CD4-positive, alpha-beta memory T cell (primary cell): ENCODE results near the gene SDHAF2. TPM values are rescaled to one million over a fixed set of nuclear protein-coding genes. Genes with fewer than 3 reads are reported as not detected.
"Not testable (repeated sequence)": the region's sequence is repeated elsewhere in the genome, so short reads cannot be mapped to it uniquely, and the experiment has no call there.

Source experiments
- CTCF ChIA-PET: fragments of 350-600 bp; sonication (Branson Sonifier 250); formaldehyde crosslinking; loops from one replicate; lab custom pipeline; 2021; ENCODE audit warnings: inconsistent platforms; ENCODE audit not compliant: partially characterized antibody; lab: Charles Lee
- POLR2A ChIA-PET: fragments of 350-600 bp; sonication (Branson Sonifier 250); formaldehyde crosslinking; loops from one replicate; lab custom pipeline; 2021; ENCODE audit not compliant: partially characterized antibody; lab: Charles Lee
- DNase-seq, 5 donors: peaks; one replicate each; pipeline versions ENCODE4 v3.0.0 to v3.0.0-alpha.2; 2020 to 2022; ENCODE audit warnings: mixed read lengths in 1 of 5
- H3K27ac ChIP-seq: one replicate; pipeline ENCODE4 v1.7.0; 2013; ENCODE audit warnings: low read depth, low read length
- H3K27me3 ChIP-seq: 2 replicates; pipeline ENCODE4 v1.7.0; 2013; ENCODE audit warnings: mild to moderate bottlenecking, low read length, moderate library complexity; ENCODE audit not compliant: insufficient read depth
- H3K36me3 ChIP-seq: 2 replicates; pipeline ENCODE4 v1.7.0; 2013; ENCODE audit warnings: mild to moderate bottlenecking, low read length, moderate library complexity; ENCODE audit not compliant: insufficient read depth
- H3K4me1 ChIP-seq: 2 replicates; pipeline ENCODE4 v1.7.0; 2013; ENCODE audit warnings: mild to moderate bottlenecking, low read length, moderate library complexity; ENCODE audit not compliant: insufficient read depth
- H3K4me3 ChIP-seq, 2 donors: one replicate each; pipeline ENCODE4 v1.7.0; 2013; ENCODE audit warnings: low read length in 2 of 2, mild to moderate bottlenecking in 1 of 2
- H3K9me3 ChIP-seq, 2 donors: one replicate each; pipeline ENCODE4 v1.7.0; 2013; ENCODE audit warnings: low read length in 2 of 2, control low read depth in 1 of 2; ENCODE audit not compliant: control insufficient read depth in 1 of 2
- H3K27ac Mint-ChIP-seq, 7 donors: one replicate each; pipeline ENCODE4 v1.8.0; 2020 to 2021; ENCODE audit warnings: mixed read lengths in 7 of 7, mild to moderate bottlenecking in 6 of 7, inconsistent platforms in 3 of 7, moderate library complexity in 3 of 7
- H3K27me3 Mint-ChIP-seq, 2 donors: one replicate each; pipeline ENCODE4 v1.8.0; 2020 to 2021; ENCODE audit warnings: mixed read lengths in 2 of 2
- H3K36me3 Mint-ChIP-seq, 2 donors: one replicate each; pipeline ENCODE4 v1.8.0; 2020 to 2021; ENCODE audit warnings: mixed read lengths in 2 of 2, inconsistent platforms in 1 of 2, mild to moderate bottlenecking in 1 of 2
- H3K4me1 Mint-ChIP-seq, 4 donors: one replicate each; pipeline ENCODE4 v1.8.0; 2020 to 2021; ENCODE audit warnings: mixed read lengths in 4 of 4, mild to moderate bottlenecking in 1 of 4
- H3K4me3 Mint-ChIP-seq, 8 donors: one replicate each; pipeline ENCODE4 v1.8.0; 2020 to 2021; ENCODE audit warnings: mixed read lengths in 8 of 8, mild to moderate bottlenecking in 7 of 8, moderate library complexity in 6 of 8, inconsistent platforms in 3 of 8
- H3K9me3 Mint-ChIP-seq, 8 donors: one replicate each; pipeline ENCODE4 v1.8.0; 2020 to 2021; ENCODE audit warnings: mixed read lengths in 8 of 8, mild to moderate bottlenecking in 5 of 8, inconsistent platforms in 3 of 8, moderate library complexity in 1 of 8
- intact Hi-C: fragments of 100-400 bp; cut with micrococcal nuclease; formaldehyde crosslinking; loops from one replicate; pipeline ENCODE4 v1.15.1; 2023
- polyA plus RNA-seq, 2 donors: library from polyadenylated mRNA; unstranded; fragments of 300-500 nt; fragmentation: Illumina TruSeq; gene quantifications; one replicate each; pipeline ENCODE4 v1.2.3, GENCODE V29; 2021
- total RNA-seq, 2 experiments: library from RNA; stranded (reverse); gene quantifications; one replicate each; pipeline ENCODE4 v1.2.3, GENCODE V29; 2021

SDHAF2 gene
- total and polyA plus RNA-seq, 4 experiments from 2014 or later = 54.7 to 106 (median 80.2) TPM

DNA sequence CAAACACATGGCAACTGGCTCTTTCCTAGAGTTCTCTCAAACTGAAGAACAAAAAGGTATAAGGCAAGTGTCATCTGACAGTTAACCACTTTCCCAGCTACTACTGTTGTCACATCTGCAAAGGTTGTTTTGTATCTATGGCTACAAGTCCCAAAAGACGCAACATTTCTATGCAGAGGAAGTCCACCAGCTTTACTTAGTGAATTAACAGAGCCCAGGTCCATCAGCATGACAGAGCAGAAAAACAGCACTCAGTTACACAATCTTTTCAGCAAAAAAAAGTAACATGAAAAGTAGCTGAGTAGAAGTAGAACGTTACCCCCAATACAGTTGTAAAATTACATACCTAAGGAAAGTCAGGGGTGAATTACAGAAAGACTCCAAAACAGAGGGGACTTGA is 12.3 kb upstream of the SDHAF2 start:
- Mint-ChIP-seq H3K4me3 (no peak overlapping the region), H3K9me3 (no peaks in the 10 kb centered on the region), H3K36me3 (peaks cover 58 to 92% of the 10 kb centered on the region in 2 donors), H3K27ac (peak overlapping the region in 6 of 7 donors; percentile 15 to 88 (median 44)), H3K4me1 (peaks cover 16 to 48% (median 24%) of the 10 kb centered on the region in 4 donors), H3K27me3 (no peaks in the 10 kb centered on the region)
- intact Hi-C loops = no loop called here
- no peaks in the 10 kb centered on the region for H3K9me3 ChIP-seq
- POLR2A ChIA-PET = interaction anchor here (0.9 kb wide), 1 partner anchor 11 kb away, joined by 3 read pairs; no protein-coding TSS in a partner anchor
- H3K27me3 ChIP-seq = no peaks in the 10 kb centered on the region
- no peak for DNase-seq
- peaks cover 80% of the 10 kb centered on the region for H3K36me3 ChIP-seq
- H3K27ac ChIP-seq = no peak overlapping the region
- CTCF ChIA-PET = interaction anchor here (0.9 kb wide), 1 partner anchor 81 kb away, joined by 3 read pairs; no protein-coding TSS in a partner anchor
- H3K4me1 ChIP-seq = peaks cover 11% of the 10 kb centered on the region
- no peak overlapping the region for H3K4me3 ChIP-seq

DNA sequence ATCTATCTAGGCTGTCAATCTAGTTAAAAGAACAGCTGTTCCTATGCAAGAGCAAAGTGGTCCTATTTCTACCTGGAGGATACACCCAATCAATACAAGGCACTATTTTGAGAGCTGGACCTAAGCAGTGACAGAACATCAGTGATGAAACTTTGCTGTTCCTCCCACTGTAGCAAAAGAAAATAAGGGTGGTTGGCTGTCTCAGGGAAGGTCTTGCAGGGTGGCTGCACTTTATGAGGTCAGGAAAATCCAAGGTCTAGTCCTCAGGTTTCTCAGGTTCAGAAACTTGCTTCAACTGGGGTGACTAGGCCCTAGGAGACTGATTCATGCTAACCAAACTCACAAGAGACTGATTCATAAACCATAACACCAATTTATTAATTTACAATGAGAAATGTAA is 11.8 kb upstream of the SDHAF2 start:
- Histone ChIP-seq H3K4me1 (peaks cover 11% of the 10 kb centered on the region), H3K36me3 (peaks cover 75% of the 10 kb centered on the region), H3K4me3 (no peak overlapping the region), H3K27me3 (no peaks in the 10 kb centered on the region), H3K9me3 (no peaks in the 10 kb centered on the region), H3K27ac (no peak overlapping the region)
- Mint-ChIP-seq H3K36me3 (peaks cover 58 to 89% of the 10 kb centered on the region in 2 donors), H3K4me3 (no peak overlapping the region), H3K4me1 (peaks cover 16 to 50% (median 26%) of the 10 kb centered on the region in 4 donors), H3K27ac (peak overlapping the region in 1 of 7 donors; percentile 47), H3K9me3 (no peaks in the 10 kb centered on the region), H3K27me3 (no peaks in the 10 kb centered on the region)
- CTCF ChIA-PET = interaction anchor here (0.9 kb wide), 1 partner anchor 82 kb away, joined by 3 read pairs; no protein-coding TSS in a partner anchor
- POLR2A ChIA-PET = interaction anchor here (1.3 kb wide), 1 partner anchor 11 kb away, joined by 6 read pairs; the partner anchor contains the start of genes CPSF7 and SDHAF2
- DNase-seq = no peak
- intact Hi-C loops = no loop called here

DNA sequence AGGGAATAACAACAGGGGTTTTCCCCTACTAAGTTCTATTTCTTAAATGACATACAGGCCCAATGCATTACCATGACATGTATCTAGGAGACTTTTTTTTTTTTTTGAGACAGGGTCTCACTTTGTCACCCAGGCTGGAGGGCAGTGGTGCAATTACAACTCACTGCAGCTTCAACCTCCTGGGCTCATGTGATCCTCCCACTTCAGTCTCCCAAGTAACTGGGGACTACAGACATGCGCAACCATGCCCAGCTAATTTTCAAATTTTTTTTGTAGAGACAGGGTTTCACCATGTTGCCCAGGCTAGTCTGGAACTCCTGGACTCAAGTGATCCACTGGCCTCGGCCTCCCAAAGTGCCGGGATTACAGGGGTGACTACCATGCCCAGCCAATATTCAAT is 7.7 kb upstream of the SDHAF2 start:
- Histone ChIP-seq H3K4me1 (peaks cover 50% of the 10 kb centered on the region), H3K4me3 (no peak overlapping the region), H3K27me3 (no peaks in the 10 kb centered on the region), H3K36me3 (peaks cover 76% of the 10 kb centered on the region), H3K27ac (no peak overlapping the region), H3K9me3 (no peaks in the 10 kb centered on the region)
- Mint-ChIP-seq H3K4me1 (peaks cover 27 to 68% (median 41%) of the 10 kb centered on the region in 4 donors), H3K36me3 (peaks cover 51 to 87% of the 10 kb centered on the region in 2 donors), H3K9me3 (no peaks in the 10 kb centered on the region), H3K27ac (peak overlapping the region in 3 of 7 donors; percentile 8 to 72 (median 72)), H3K27me3 (no peaks in the 10 kb centered on the region), H3K4me3 (no peak overlapping the region)
- intact Hi-C loops = no loop called here
- ChIA-PET POLR2A (interaction anchor here (0.7 kb wide), 1 partner anchor 300 kb away, joined by 7 read pairs; no protein-coding TSS in a partner anchor), CTCF (interaction anchor here (1.4 to 2.4 kb wide), 3 partner anchors 14 to 86 kb away, joined by 3 to 7 read pairs (median 3); no protein-coding TSS in a partner anchor)
- DNase-seq = no peak

DNA sequence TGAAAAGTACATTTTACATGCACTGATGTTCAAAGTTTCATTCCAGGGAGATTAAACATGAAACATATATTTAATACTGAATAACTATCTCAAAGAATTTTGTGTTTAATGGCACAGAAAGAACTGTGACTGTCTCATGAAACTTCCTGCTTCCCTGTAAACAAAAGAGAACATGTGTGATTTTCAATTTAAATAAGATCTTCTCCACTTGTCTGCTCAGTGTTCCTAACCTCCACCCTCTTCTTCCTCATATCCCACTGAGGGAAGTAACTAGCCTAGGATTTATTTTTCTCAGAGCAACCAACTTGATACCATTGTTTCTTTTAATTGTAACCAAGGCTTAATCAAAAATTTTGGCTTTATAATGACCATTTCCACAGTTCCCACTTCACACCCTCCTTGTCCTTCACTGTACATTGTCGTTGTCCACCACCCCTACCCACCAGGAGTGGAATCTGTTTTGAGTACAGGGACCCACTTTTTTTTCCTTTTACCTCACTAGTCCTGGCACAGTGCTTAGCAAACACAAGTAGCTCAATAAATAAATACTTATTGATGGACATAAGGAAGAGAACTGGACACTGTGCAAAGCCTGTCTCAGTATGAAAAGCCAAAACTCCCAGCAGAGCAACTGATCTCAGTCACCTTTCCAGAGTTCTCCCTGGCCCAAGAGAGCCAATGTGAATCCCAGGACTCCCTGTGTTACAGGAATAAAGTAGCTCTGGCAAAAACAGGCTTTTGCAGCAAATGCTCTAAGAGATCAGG is 4.4 kb upstream of the SDHAF2 start:
- Mint-ChIP-seq H3K27me3 (no peaks in the 10 kb centered on the region), H3K27ac (peak overlapping the region; percentile 45 to 93 (median 61)), H3K9me3 (no peaks in the 10 kb centered on the region), H3K36me3 (peaks cover 44 to 78% of the 10 kb centered on the region in 2 donors), H3K4me1 (peaks cover 29 to 70% (median 54%) of the 10 kb centered on the region in 4 donors), H3K4me3 (peak overlapping the region in 2 of 8 donors; percentile 24 to 25)
- Histone ChIP-seq H3K27ac (no peak overlapping the region), H3K4me1 (peaks cover 69% of the 10 kb centered on the region), H3K9me3 (no peaks in the 10 kb centered on the region), H3K4me3 (no peak overlapping the region), H3K27me3 (no peaks in the 10 kb centered on the region), H3K36me3 (peaks cover 65% of the 10 kb centered on the region)
- DNase-seq = no peak
- ChIA-PET CTCF (interaction anchor here (1.3 to 2.4 kb wide), 5 partner anchors 10 to 89 kb away, joined by 3 to 14 read pairs (median 3); no protein-coding TSS in a partner anchor), POLR2A (interaction anchor here (1.0 to 1.1 kb wide), 2 partner anchors 33 to 63 kb away, joined by 4 read pairs; partner anchors contain the start of genes CYB561A3, TMEM138 and TMEM216)
- intact Hi-C loops = no loop called here

DNA sequence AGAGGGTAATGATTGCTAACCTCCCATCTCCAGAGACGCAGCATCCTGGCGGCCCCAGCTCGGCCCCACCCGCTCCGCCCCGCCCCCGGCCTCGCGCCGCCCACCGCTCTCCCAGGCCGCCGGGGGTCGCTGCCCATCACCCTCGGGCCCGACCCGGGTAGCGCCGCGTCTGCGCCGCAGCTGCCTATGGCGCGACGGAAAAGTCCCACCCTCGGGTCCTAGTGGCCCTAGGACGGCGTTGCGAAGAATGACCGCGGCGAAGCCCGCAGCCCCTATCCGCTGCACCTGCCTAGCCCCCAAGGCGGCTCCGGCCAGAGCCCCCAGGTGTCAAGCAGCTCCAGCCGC is 606 bp upstream of the SDHAF2 start:
- no peaks in the 10 kb centered on the region for H3K9me3 Mint-ChIP-seq
- peaks cover 25 to 57% of the 10 kb centered on the region in 2 donors for H3K36me3 Mint-ChIP-seq
- intact Hi-C loops = loop anchor here (2.0 kb wide), 1 partner anchor 37 kb away; the partner anchor contains the start of gene TMEM216
- peaks cover 81% of the 10 kb centered on the region for H3K4me1 ChIP-seq
- peaks cover 28 to 83% (median 63%) of the 10 kb centered on the region in 4 donors for H3K4me1 Mint-ChIP-seq
- H3K36me3 ChIP-seq = peaks cover 42% of the 10 kb centered on the region
- POLR2A ChIA-PET = interaction anchor here (0.6 to 3.5 kb wide), 21 partner anchors 10 to 516 kb away, joined by 3 to 42 read pairs (median 4); partner anchors contain the start of genes CYB561A3, DDB1, TKFC and TMEM109
- H3K27me3 Mint-ChIP-seq = no peaks in the 10 kb centered on the region
- peak overlapping the region; percentile 94 to 99 (median 98) for H3K4me3 Mint-ChIP-seq
- DNase-seq = peak in 2 of 5 donors; percentile 73 to 74
- CTCF ChIA-PET = interaction anchor here (1.5 to 2.5 kb wide), 6 partner anchors 10 to 93 kb away, joined by 3 to 14 read pairs (median 8); no protein-coding TSS in a partner anchor
- H3K4me3 ChIP-seq = peak overlapping the region; percentile 84 to 89
- no peaks in the 10 kb centered on the region for H3K9me3 ChIP-seq
- no peaks in the 10 kb centered on the region for H3K27me3 ChIP-seq
- peak overlapping the region; percentile 99 for H3K27ac ChIP-seq
- peak overlapping the region; percentile 99 to 100 (median 100) for H3K27ac Mint-ChIP-seq

DNA sequence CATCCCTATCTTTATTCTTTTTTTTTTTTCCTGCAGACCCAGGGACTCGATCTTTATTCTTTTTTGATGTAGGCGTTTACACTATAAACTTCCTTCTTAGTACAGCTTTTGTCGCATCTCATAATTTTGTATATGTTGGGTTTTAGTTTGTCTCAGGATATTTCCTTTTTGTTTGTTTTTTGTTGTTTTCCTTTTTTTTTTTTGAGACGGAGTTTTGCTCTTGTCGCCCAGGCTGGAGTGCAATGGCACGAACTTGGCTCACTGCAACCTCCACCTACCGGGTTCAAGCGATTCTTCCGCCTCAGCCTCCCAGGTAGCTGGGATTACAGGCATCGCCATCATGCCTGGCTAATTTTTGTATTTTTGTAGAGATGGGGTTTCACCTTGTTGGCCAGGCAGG is 915 bp downstream of the SDHAF2 start:
- H3K9me3 Mint-ChIP-seq, H3K9me3 ChIP-seq, H3K27me3 ChIP-seq, DNase-seq, H3K27me3 Mint-ChIP-seq: not testable (repeated sequence)
- peak overlapping the region; percentile 99 for H3K27ac ChIP-seq
- ChIA-PET CTCF (interaction anchor here (2.1 to 2.5 kb wide), 3 partner anchors 15 to 95 kb away, joined by 10 to 14 read pairs (median 11); no protein-coding TSS in a partner anchor), POLR2A (interaction anchor here (1.2 to 3.5 kb wide), 6 partner anchors 30 to 517 kb away, joined by 3 to 42 read pairs (median 10); partner anchors contain the start of genes DDB1, TKFC, TMEM109 and TMEM216)
- Mint-ChIP-seq H3K36me3 (peaks cover 21 to 51% of the 10 kb centered on the region in 2 donors), H3K4me1 (peaks cover 30 to 82% (median 62%) of the 10 kb centered on the region in 4 donors), H3K27ac (peak overlapping the region; percentile 99 to 100 (median 100)), H3K4me3 (peak overlapping the region; percentile 94 to 99 (median 98))
- H3K4me3 ChIP-seq = peak overlapping the region; percentile 89 to 94
- peaks cover 75% of the 10 kb centered on the region for H3K4me1 ChIP-seq
- H3K36me3 ChIP-seq = peaks cover 28% of the 10 kb centered on the region
- intact Hi-C loops = loop anchor here (1.0 to 2.0 kb wide), 2 partner anchors 68 to 98 kb away; partner anchors contain the start of genes DDB1, TKFC and TMEM138
